HuH-7.5 (cell line): ENCODE results near the gene GUF1.

ENCODE experiments used
- DNase-seq: peaks from one replicate; pipeline ENCODE4 v3.0.0; 2011; ENCODE audit warnings: low spot score

Gene GUF1

GRCh38 chr4:44678094-44679041 is at the start of gene GUF1:
Gene GUF1 (plus strand): TSS chr4:44678420. CDS start chr4:44678623, 203 bp downstream.
- peak; percentile 52 for DNase-seq

GRCh38 chr4:44629280-44629866 is 48.8 kb upstream of the GUF1 start:
- DNase-seq, result peak; percentile 16

- DNase-seq, result no peak
Measured at GRCh38 chr4:44632089-44632488, 46.1 kb upstream of the GUF1 start.

- no peak for DNase-seq
Measured at GRCh38 chr4:44632733-44633132, 45.5 kb upstream of the GUF1 start.

GRCh38 chr4:44638091-44638490 is 40.1 kb upstream of the GUF1 start:
- no peak for DNase-seq

- DNase-seq, result no peak
Measured at GRCh38 chr4:44646151-44646550, 32.1 kb upstream of the GUF1 start.

- no peak for DNase-seq
Measured at GRCh38 chr4:44651425-44651824, 26.8 kb upstream of the GUF1 start, which contains the start of gene YIPF7. Gene YIPF7 (minus strand): TSS chr4:44651625. CDS start chr4:44650100, 1,525 bp downstream.

GRCh38 chr4:44652002-44652401 is 26.2 kb upstream of the GUF1 start:
- DNase-seq, result no peak

- no peak for DNase-seq
Measured at GRCh38 chr4:44660396-44660795, 17.8 kb upstream of the GUF1 start.

GRCh38 chr4:44661940-44662622 is 16.1 kb upstream of the GUF1 start:
- no peak for DNase-seq

- DNase-seq, result no peak
Measured at GRCh38 chr4:44662623-44663005, 15.6 kb upstream of the GUF1 start.

GRCh38 chr4:44663539-44664263 is 14.5 kb upstream of the GUF1 start:
- DNase-seq, result no peak

- no peak for DNase-seq
Measured at GRCh38 chr4:44668526-44668925, 9.7 kb upstream of the GUF1 start.

GRCh38 chr4:44670506-44671199 is 7.6 kb upstream of the GUF1 start:
- no peak for DNase-seq

GRCh38 chr4:44671636-44672035 is 6.6 kb upstream of the GUF1 start:
- DNase-seq, result no peak

- no peak for DNase-seq
Measured at GRCh38 chr4:44674471-44674870, 3.7 kb upstream of the GUF1 start.

GRCh38 chr4:44675366-44675765 is 2.9 kb upstream of the GUF1 start:
- no peak for DNase-seq

- no peak for DNase-seq
Measured at GRCh38 chr4:44679060-44679459, 840 bp downstream of the GUF1 start.

- no peak for DNase-seq
Measured at GRCh38 chr4:44684648-44685047, 6.4 kb downstream of the GUF1 start.

GRCh38 chr4:44700427-44700826 is 22.2 kb downstream of the GUF1 start:
- DNase-seq, result no peak

- DNase-seq, result no peak
Measured at GRCh38 chr4:44701037-44701436, 22.8 kb downstream of the GUF1 start.
